Adrenal gland (tissue), 12 donors: ENCODE results near the gene TAF5L. TPM values are rescaled to one million over a fixed set of nuclear protein-coding genes. Genes with fewer than 3 reads are reported as not detected.

Source experiments
- DNase-seq, 7 donors: peaks; one replicate each; pipeline ENCODE4 v3.0.0-alpha.2; 2019 to 2020
- H3K27ac ChIP-seq, 5 donors: fragments of 200-600 bp; sonication (generic) in 4 of 5; 1 replicate in 3 of 5; 2 replicates in 2 of 5; pipeline versions ENCODE4 v1.5.1 to v1.8.0; 2016 to 2020; ENCODE audit warnings: mild to moderate bottlenecking in 1 of 5
- H3K27me3 ChIP-seq: fragments of 200-600 bp; 2 replicates; pipeline ENCODE4 v1.8.0; 2021
- H3K36me3 ChIP-seq, 2 donors: fragments of 200-600 bp; replicated peaks in 1 of 2; 1 replicate in 1 of 2; 2 replicates in 1 of 2; pipeline versions ENCODE4 v1.5.1 to v1.8.0; 2018 to 2022
- H3K4me1 ChIP-seq, 2 donors: fragments of 200-600 bp; replicated peaks in 1 of 2; 1 replicate in 1 of 2; 2 replicates in 1 of 2; pipeline versions ENCODE4 v1.5.1 to v1.8.0; 2018 to 2021
- H3K4me3 ChIP-seq, 4 donors: fragments of 200-600 bp; sonication (generic) in 3 of 4; one replicate each; pipeline ENCODE4 v1.5.1; 2016 to 2018
- H3K9me3 ChIP-seq, 3 donors: fragments of 200-600 bp; sonication (generic) in 1 of 3; replicated peaks in 1 of 3; 1 replicate in 2 of 3; 2 replicates in 1 of 3; pipeline versions ENCODE4 v1.5.1 to v1.8.0; 2016 to 2021
- POLR2A ChIP-seq, 2 donors: fragments of 450-650 bp; IDR thresholded peaks; one replicate each; pipeline ENCODE4 v1.6.1; 2017; ENCODE audit warnings: antibody characterized with exemption in 2 of 2, mild to moderate bottlenecking in 2 of 2, moderate library complexity in 1 of 2
- WGBS, 4 donors: extraction: QIAGEN DNeasy Blood & Tissue Kit in 2 of 4; methylation state at CpG; one replicate each; pipeline versions ENCODE4 v1.1.5 to v1.1.7; 2013 to 2017; 5-methylcytosine and 5-hydroxymethylcytosine counted together
- intact Hi-C, 2 donors: fragments of 100-400 bp; cut with DNase I; formaldehyde crosslinking; loops; one replicate each; pipeline versions ENCODE4 v1.14.1 to v1.15.0; 2022 to 2023
- polyA plus RNA-seq, 3 donors: library from polyadenylated mRNA; stranded (reverse); fragments of 200-250 nt in 2 of 3; fragments of 350-450 nt in 1 of 3; fragmentation: Illumina TruSeq in 1 of 3; extraction: RNeasy Lipid Tissue Mini Kit (QIAGEN cat#74804) in 1 of 3; gene quantifications; one replicate each; pipeline ENCODE4 v1.2.3, GENCODE V29; 2013 to 2014
- total RNA-seq, 9 donors: library from RNA; depleted of rRNA in 4 of 9; stranded (reverse); fragments of >200 nt in 4 of 9; fragments of 120-200 nt in 1 of 9; fragmentation: NEBNext Ultra II Directional in 1 of 9; extraction: Animal tissue kit (Norgen Biotek cat#: 25700) in 1 of 9; gene quantifications; one replicate each; pipeline versions ENCODE4 v1.1.0 to v1.2.4, GENCODE V29; 2013 to 2023
- TF ChIP-seq, protein P1 (sequence below), 6 experiments: fragments of 450-650 bp in 4 of 6; fragments of 200-600 bp in 2 of 6; sonication (generic) in 1 of 6; IDR thresholded peaks; 1 replicate in 5 of 6; 2 replicates in 1 of 6; pipeline versions ENCODE4 v1.5.1 to v1.8.0; 2016 to 2021; ENCODE audit warnings: antibody characterized with exemption in 6 of 6, mild to moderate bottlenecking in 2 of 6, moderate library complexity in 1 of 6
- donor health status: healthy with polysubstance abuse.
- donor health status: Bipolar disorder and iron deficiency.
- donor health status: DM: yes; HTN: yes; CAD: no.
- donor health status: DM: no; HTN: no; CAD: no.
- donor health status: DM: no; HTN: no; CAD: no.
- donor health status: DM: yes; HTN: yes; CAD: no.

Gene TAF5L
- total and polyA plus RNA-seq, 12 donors: 5.4 to 16.0 (median 9.9) TPM

DNA sequence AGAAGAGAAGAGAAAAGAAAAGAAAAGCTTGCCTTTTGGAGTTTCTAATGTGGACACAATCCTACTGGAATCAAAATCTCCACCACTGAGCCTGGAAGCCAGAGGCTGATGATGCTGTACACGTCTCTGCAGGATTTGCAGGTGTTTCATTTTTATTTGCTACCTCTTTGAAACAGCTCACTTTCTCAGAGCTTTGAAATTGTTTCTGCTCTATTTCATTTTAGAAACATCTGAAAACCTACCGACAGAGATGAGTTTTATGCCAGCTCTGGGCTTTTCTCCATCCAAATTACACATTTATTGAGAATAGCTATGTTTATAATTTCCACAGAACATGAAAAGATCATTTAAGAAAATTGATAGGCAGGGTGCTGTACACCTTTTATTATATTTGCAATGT, 46.3 kb upstream of the TAF5L start:
- WGBS, 4 donors: 84 to 89% (median 88%) methylated on average over 2 of the region's 2 CpGs
- H3K36me3 ChIP-seq: no peaks in the 10 kb centered on the region
- no peak for DNase-seq
- no peaks in the 10 kb centered on the region for H3K4me1 ChIP-seq
- H3K9me3 ChIP-seq: no peaks in the 10 kb centered on the region
- no peaks in the 10 kb centered on the region for H3K27me3 ChIP-seq
- intact Hi-C loops: loop anchor here in 1 of 2 donors (10.0 kb wide), 1 partner anchor 383 kb away; no protein-coding TSS in a partner anchor
- TF ChIP-seq, protein P1, sequence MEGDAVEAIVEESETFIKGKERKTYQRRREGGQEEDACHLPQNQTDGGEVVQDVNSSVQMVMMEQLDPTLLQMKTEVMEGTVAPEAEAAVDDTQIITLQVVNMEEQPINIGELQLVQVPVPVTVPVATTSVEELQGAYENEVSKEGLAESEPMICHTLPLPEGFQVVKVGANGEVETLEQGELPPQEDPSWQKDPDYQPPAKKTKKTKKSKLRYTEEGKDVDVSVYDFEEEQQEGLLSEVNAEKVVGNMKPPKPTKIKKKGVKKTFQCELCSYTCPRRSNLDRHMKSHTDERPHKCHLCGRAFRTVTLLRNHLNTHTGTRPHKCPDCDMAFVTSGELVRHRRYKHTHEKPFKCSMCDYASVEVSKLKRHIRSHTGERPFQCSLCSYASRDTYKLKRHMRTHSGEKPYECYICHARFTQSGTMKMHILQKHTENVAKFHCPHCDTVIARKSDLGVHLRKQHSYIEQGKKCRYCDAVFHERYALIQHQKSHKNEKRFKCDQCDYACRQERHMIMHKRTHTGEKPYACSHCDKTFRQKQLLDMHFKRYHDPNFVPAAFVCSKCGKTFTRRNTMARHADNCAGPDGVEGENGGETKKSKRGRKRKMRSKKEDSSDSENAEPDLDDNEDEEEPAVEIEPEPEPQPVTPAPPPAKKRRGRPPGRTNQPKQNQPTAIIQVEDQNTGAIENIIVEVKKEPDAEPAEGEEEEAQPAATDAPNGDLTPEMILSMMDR (IDR thresholded peaks at IDR 0.05): no peak
- TF ChIP-seq POLR2A (IDR thresholded peaks at IDR 0.05): no peak
- H3K27ac ChIP-seq: no peak overlapping the region
- H3K4me3 ChIP-seq: no peak overlapping the region

DNA sequence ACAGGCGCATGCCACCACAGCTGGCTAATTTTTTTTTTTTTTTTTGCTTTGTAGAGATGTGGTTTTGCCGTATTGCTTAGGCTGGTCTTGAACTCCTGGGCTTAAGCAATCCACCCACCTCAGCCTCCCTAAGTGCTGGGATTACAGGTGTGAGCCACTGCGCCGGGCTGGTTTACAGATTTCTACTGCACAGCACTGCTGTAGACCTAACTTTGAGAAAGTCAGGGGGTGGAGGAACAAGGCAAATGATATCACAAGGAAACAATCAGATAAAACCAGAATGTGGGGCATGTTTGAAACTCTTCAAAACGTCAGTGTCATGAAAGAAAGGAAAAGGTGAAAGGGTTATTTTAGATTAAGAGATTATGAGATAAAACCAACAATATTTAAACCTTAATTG, 45.4 kb upstream of the TAF5L start:
- no peak overlapping the region for H3K27ac ChIP-seq
- H3K36me3 ChIP-seq: no peaks in the 10 kb centered on the region
- no peak overlapping the region for H3K4me3 ChIP-seq
- intact Hi-C loops: loop anchor here in 1 of 2 donors (10.0 kb wide), 1 partner anchor 383 kb away; no protein-coding TSS in a partner anchor
- TF ChIP-seq POLR2A (IDR thresholded peaks at IDR 0.05): no peak
- TF ChIP-seq, protein P1 (IDR thresholded peaks at IDR 0.05): no peak
- 75 to 81% (median 80%) methylated on average over 5 of the region's 5 CpGs for WGBS, 4 donors
- H3K27me3 ChIP-seq: no peaks in the 10 kb centered on the region
- H3K4me1 ChIP-seq: no peaks in the 10 kb centered on the region
- H3K9me3 ChIP-seq: no peaks in the 10 kb centered on the region
- no peak for DNase-seq

DNA sequence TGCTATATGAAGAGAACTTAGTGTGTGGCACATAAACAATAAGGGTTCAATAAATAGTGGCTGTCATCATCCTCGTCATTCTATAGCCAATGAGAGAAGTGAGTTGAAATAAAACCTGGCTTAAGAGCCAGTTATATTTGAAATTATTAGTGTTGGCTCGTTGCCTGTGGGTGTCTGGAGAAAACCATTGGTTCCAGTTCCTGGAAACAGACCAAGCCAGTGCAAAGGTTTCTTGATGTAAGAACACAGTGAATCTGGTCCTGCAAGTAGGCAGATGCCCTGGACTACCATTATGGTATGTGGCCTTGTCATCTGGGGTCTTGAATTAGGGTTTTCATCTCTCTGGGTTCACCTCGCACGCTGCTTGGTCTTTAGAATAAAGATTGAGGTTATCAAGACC, 43.4 kb upstream of the TAF5L start:
- no peaks in the 10 kb centered on the region for H3K4me1 ChIP-seq
- intact Hi-C loops: no loop called here
- no peak for DNase-seq
- H3K27ac ChIP-seq: no peak overlapping the region
- H3K4me3 ChIP-seq: no peak overlapping the region
- no peaks in the 10 kb centered on the region for H3K27me3 ChIP-seq
- H3K36me3 ChIP-seq: no peaks in the 10 kb centered on the region
- 83 to 91% (median 88%) methylated on average over 4 of the region's 4 CpGs for WGBS, 4 donors
- TF ChIP-seq, protein P1 (IDR thresholded peaks at IDR 0.05): no peak
- no peak for TF ChIP-seq POLR2A (IDR thresholded peaks at IDR 0.05)
- H3K9me3 ChIP-seq: no peaks in the 10 kb centered on the region

DNA sequence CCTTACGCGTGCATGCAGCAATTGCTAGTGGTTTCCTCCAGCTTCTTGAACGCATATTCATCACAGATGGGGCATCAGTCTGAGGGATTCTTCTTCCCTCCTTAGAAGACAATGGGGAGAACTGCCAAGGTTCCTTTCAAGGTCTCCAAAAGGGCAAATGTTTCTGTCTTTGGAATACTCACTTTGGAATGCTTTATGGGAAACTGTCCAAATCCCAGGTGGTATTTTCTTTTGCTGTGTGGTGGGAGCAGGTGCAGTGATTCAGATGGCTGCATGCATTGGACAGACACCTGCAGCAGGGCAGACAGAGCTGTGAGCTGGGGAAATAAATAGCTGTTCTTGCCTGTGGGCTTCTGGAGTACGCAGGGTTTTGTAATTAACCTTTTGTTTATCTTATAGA, 40.7 kb upstream of the TAF5L start:
- DNase-seq: no peak
- Histone ChIP-seq H3K4me1 (no peaks in the 10 kb centered on the region), H3K27ac (no peak overlapping the region), H3K27me3 (no peaks in the 10 kb centered on the region), H3K9me3 (no peaks in the 10 kb centered on the region), H3K4me3 (no peak overlapping the region), H3K36me3 (no peaks in the 10 kb centered on the region)
- intact Hi-C loops: no loop called here
- 72 to 93% (median 80%) methylated on average over 1 to 4 of the region's 4 CpGs for WGBS, 4 donors
- TF ChIP-seq, protein P1 (IDR thresholded peaks at IDR 0.05): no peak
- no peak for TF ChIP-seq POLR2A (IDR thresholded peaks at IDR 0.05)
